ENCODE data around the gene SPINT2.

DNA sequence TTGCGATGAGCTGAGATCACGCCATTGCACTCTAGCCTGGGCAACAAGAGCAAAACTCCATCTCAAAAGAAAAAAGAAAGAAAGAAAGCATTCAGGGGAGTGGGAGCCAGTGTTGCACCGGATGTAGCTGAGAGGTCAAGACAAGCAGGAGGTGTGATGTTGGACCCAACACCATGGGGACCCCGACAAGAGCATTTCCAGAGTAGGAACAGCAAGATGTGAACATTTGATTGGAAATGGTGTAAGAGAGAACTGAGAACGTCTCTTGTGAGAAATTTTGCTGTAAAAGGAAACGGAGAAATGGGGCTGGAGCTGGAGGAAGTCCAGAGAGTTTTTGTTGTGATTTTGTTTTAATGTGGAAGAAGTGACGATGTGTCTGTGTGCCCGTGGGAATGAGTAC is 24.6 kb upstream of the SPINT2 start:
- TF ChIP-seq, protein P1, sequence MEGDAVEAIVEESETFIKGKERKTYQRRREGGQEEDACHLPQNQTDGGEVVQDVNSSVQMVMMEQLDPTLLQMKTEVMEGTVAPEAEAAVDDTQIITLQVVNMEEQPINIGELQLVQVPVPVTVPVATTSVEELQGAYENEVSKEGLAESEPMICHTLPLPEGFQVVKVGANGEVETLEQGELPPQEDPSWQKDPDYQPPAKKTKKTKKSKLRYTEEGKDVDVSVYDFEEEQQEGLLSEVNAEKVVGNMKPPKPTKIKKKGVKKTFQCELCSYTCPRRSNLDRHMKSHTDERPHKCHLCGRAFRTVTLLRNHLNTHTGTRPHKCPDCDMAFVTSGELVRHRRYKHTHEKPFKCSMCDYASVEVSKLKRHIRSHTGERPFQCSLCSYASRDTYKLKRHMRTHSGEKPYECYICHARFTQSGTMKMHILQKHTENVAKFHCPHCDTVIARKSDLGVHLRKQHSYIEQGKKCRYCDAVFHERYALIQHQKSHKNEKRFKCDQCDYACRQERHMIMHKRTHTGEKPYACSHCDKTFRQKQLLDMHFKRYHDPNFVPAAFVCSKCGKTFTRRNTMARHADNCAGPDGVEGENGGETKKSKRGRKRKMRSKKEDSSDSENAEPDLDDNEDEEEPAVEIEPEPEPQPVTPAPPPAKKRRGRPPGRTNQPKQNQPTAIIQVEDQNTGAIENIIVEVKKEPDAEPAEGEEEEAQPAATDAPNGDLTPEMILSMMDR (conservative IDR thresholded peaks at IDR 0.05; ENCODE audit: low read depth, low read length) = no peak
- no peak for TF ChIP-seq EZH2phosphoT487 (IDR thresholded peaks at IDR 0.05; ENCODE audit: borderline replicate concordance, low read length)
- TF ChIP-seq EZH2 (IDR thresholded peaks at IDR 0.05; ENCODE audit: low read length, unreplicated experiment) = no peak
